Smooth muscle cell (in vitro differentiated cells): ENCODE measurements around the gene ATP8A2. TPM values are rescaled to one million over a fixed set of nuclear protein-coding genes. Genes with fewer than 3 reads are reported as not detected.
A peak's percentile ranks its signal among the peaks of the same experiment; 100 is the strongest.

Experiments
- DNase-seq: peaks from one replicate; lab custom pipeline; 2025; ENCODE audit not compliant: unreplicated experiment; lab: John Stamatoyannopoulos, UW
- H2AFZ ChIP-seq: fragments of 200-600 bp; sonication (generic); 2 replicates; pipeline ENCODE4 v1.6.0; 2016; ENCODE audit warnings: antibody characterized with exemption, low read depth, mild to moderate bottlenecking
- H3F3A ChIP-seq: fragments of 200-600 bp; sonication (generic); 2 replicates; pipeline ENCODE4 v1.6.0; 2017; ENCODE audit warnings: antibody characterized with exemption, low read depth
- H3K27ac ChIP-seq: fragments of 200-600 bp; sonication (generic); 2 replicates; pipeline ENCODE4 v1.5.1; 2016; ENCODE audit warnings: low read depth, mild to moderate bottlenecking
- H3K27me3 ChIP-seq: fragments of 200-600 bp; sonication (generic); 2 replicates; pipeline ENCODE4 v1.6.1; 2016; ENCODE audit warnings: low read depth, mild to moderate bottlenecking
- H3K36me3 ChIP-seq: fragments of 200-600 bp; sonication (generic); 2 replicates; pipeline ENCODE4 v1.5.1; 2016; ENCODE audit warnings: low read depth
- H3K4me1 ChIP-seq: fragments of 200-600 bp; sonication (generic); 2 replicates; pipeline ENCODE4 v1.5.1; 2016; ENCODE audit warnings: low read depth
- H3K4me2 ChIP-seq: fragments of 200-600 bp; sonication (generic); 2 replicates; pipeline ENCODE4 v1.6.0; 2016; ENCODE audit warnings: mild to moderate bottlenecking
- H3K4me3 ChIP-seq: fragments of 200-600 bp; sonication (generic); 2 replicates; pipeline ENCODE4 v1.5.1; 2016; ENCODE audit warnings: mild to moderate bottlenecking
- H3K79me2 ChIP-seq: fragments of 200-600 bp; sonication (generic); 2 replicates; pipeline ENCODE4 v1.6.0; 2016; ENCODE audit warnings: low read depth, mild to moderate bottlenecking
- H3K9ac ChIP-seq: fragments of 200-600 bp; sonication (generic); 2 replicates; pipeline ENCODE4 v1.6.0; 2016; ENCODE audit warnings: low read depth
- H3K9me3 ChIP-seq: fragments of 200-600 bp; sonication (generic); replicated peaks from 2 replicates; pipeline ENCODE4 v1.5.1; 2016; ENCODE audit warnings: low read depth
- H4K20me1 ChIP-seq: fragments of 200-600 bp; sonication (generic); 2 replicates; pipeline ENCODE4 v1.6.0; 2016; ENCODE audit warnings: low read depth
- CTCF ChIP-seq: fragments of 200-600 bp; sonication (generic); IDR thresholded peaks from 2 replicates; pipeline ENCODE4 v1.5.1; 2017; ENCODE audit warnings: borderline replicate concordance, mild to moderate bottlenecking, antibody characterized with exemption; ENCODE audit not compliant: insufficient read depth, poor library complexity, severe bottlenecking
- WGBS: methylation state at CpG from one replicate; pipeline ENCODE4 v1.1.7; 2016; ENCODE audit warnings: low lambda C conversion rate; 5-methylcytosine and 5-hydroxymethylcytosine counted together
- polyA plus RNA-seq: library from polyadenylated mRNA; unstranded; fragments of >200 nt; fragmentation: Nextera tagmentation; extraction: Ambion mirVana; gene quantifications from 2 replicates; pipeline ENCODE4 v1.2.1, GENCODE V29; 2016
- total RNA-seq: library from RNA; depleted of rRNA; stranded (reverse); fragments of >200 nt; gene quantifications from 2 replicates; pipeline ENCODE4 v1.2.3, GENCODE V29; 2014

The ATP8A2 gene
- total and polyA plus RNA-seq, 2 experiments from 2014 or later: under 0.01 to 0.06 TPM

GRCh38 chr13:25375727-25376358 is 4.1 kb downstream of the ATP8A2 start:
- no peaks in the 10 kb centered on the region for H3K79me2 ChIP-seq
- WGBS: 28% methylated on average over 9 of the region's 9 CpGs
- no peak for DNase-seq
- no peak overlapping the region for H3K4me3 ChIP-seq
- no peaks in the 10 kb centered on the region for H3K9me3 ChIP-seq
- H3K36me3 ChIP-seq: no peaks in the 10 kb centered on the region
- H2AFZ ChIP-seq: no peak overlapping the region
- peak; percentile 70 for TF ChIP-seq CTCF
- H3F3A ChIP-seq: no peaks in the 10 kb centered on the region
- H4K20me1 ChIP-seq: no peaks in the 10 kb centered on the region
- H3K27ac ChIP-seq: no peak overlapping the region
- no peaks in the 10 kb centered on the region for H3K4me1 ChIP-seq
- no peak overlapping the region for H3K4me2 ChIP-seq
- peaks cover 48% of the 10 kb centered on the region for H3K27me3 ChIP-seq
- H3K9ac ChIP-seq: no peak overlapping the region

- H3K9me3 ChIP-seq: no peaks in the 10 kb centered on the region
- no peak overlapping the region for H3K27ac ChIP-seq
- H4K20me1 ChIP-seq: no peaks in the 10 kb centered on the region
- H3K4me1 ChIP-seq: no peaks in the 10 kb centered on the region
- no peak for DNase-seq
- 92% methylated on average over 7 of the region's 7 CpGs for WGBS
- peaks cover 32% of the 10 kb centered on the region for H3K27me3 ChIP-seq
- H3K4me3 ChIP-seq: no peak overlapping the region
- no peaks in the 10 kb centered on the region for H3K79me2 ChIP-seq
- H3K9ac ChIP-seq: no peak overlapping the region
- H3K36me3 ChIP-seq: no peaks in the 10 kb centered on the region
- no peak overlapping the region for H3K4me2 ChIP-seq
- no peaks in the 10 kb centered on the region for H3F3A ChIP-seq
- TF ChIP-seq CTCF: no peak
- H2AFZ ChIP-seq: no peak overlapping the region
Observed at GRCh38 chr13:25377244-25377962, 5.6 kb downstream of the ATP8A2 start.

- no peak overlapping the region for H3K4me2 ChIP-seq
- DNase-seq: no peak
- no peaks in the 10 kb centered on the region for H3K9me3 ChIP-seq
- H3K4me3 ChIP-seq: no peak overlapping the region
- no peak for TF ChIP-seq CTCF
- no peaks in the 10 kb centered on the region for H3K79me2 ChIP-seq
- H3K4me1 ChIP-seq: no peaks in the 10 kb centered on the region
- H3K9ac ChIP-seq: no peak overlapping the region
- 88% methylated on average over 5 of the region's 5 CpGs for WGBS
- H3F3A ChIP-seq: no peaks in the 10 kb centered on the region
- no peaks in the 10 kb centered on the region for H3K36me3 ChIP-seq
- H2AFZ ChIP-seq: no peak overlapping the region
- no peaks in the 10 kb centered on the region for H4K20me1 ChIP-seq
- no peak overlapping the region for H3K27ac ChIP-seq
- peaks cover 21% of the 10 kb centered on the region for H3K27me3 ChIP-seq
Observed at GRCh38 chr13:25378528-25378927, 6.8 kb downstream of the ATP8A2 start.

GRCh38 chr13:25379011-25379410 is 7.2 kb downstream of the ATP8A2 start:
- Histone ChIP-seq H3K4me2 (no peak overlapping the region), H2AFZ (no peak overlapping the region), H3F3A (no peaks in the 10 kb centered on the region), H3K4me3 (no peak overlapping the region), H3K27me3 (peaks cover 16% of the 10 kb centered on the region), H3K4me1 (no peaks in the 10 kb centered on the region), H3K9me3 (no peaks in the 10 kb centered on the region), H4K20me1 (no peaks in the 10 kb centered on the region), H3K79me2 (no peaks in the 10 kb centered on the region), H3K36me3 (no peaks in the 10 kb centered on the region), H3K27ac (no peak overlapping the region), H3K9ac (no peak overlapping the region)
- 22% methylated on average over 1 of the region's 1 CpG for WGBS
- TF ChIP-seq CTCF: no peak
- DNase-seq: no peak
